Globus pallidus (tissue), 1 donor: Measurements from ENCODE around the gene NKPD1.
A peak's percentile ranks its signal among the peaks of the same experiment; 100 is the strongest.
"Not testable (repeated sequence)": the region's sequence is repeated elsewhere in the genome, so short reads cannot be mapped to it uniquely, and the experiment has no call there.

Experiments used
- DNase-seq: peaks from one replicate; pipeline ENCODE4 v3.0.0-alpha.2; 2015; ENCODE audit warnings: low spot score

The NKPD1 gene

DNA sequence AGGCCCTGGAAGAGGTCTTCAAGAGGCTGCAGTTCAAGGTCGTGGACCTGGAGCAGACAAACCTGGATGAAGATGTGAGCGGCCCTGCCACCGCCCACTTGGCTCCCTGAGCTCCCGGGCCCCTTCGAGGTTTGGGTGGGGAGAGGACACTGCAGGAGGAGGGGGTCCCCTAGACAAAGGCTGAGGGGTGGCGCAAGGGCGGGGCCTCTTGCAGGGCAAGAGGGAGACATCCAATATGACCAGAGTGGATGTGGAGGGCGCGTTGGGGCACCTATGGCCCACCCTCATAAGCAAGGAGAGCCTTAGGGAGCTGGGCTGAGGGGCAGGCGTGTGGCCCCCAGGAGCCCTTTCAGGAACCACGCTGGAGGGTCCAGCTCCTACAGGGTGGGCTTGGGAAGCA is 20.2 kb downstream of the NKPD1 start:
- no peak for DNase-seq

DNA sequence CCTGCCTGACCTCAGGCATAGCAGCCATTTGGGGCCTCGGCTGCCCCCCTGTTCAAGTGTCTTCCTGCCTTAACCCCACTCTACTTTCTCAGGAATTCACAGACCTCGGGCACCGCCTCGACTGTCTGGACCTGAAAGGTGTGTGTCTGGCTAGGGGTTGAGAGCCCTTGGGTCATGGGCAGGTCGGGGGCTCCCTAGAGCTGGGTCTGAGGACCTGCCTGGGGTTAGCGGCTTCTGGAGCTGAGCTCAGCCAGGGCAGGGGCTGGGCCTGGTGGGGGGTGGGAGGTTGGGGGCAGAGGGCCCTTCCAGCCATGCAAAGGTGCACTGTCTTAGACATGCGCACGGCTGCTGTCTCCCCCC is 20.7 kb downstream of the NKPD1 start:
- no peak for DNase-seq

DNA sequence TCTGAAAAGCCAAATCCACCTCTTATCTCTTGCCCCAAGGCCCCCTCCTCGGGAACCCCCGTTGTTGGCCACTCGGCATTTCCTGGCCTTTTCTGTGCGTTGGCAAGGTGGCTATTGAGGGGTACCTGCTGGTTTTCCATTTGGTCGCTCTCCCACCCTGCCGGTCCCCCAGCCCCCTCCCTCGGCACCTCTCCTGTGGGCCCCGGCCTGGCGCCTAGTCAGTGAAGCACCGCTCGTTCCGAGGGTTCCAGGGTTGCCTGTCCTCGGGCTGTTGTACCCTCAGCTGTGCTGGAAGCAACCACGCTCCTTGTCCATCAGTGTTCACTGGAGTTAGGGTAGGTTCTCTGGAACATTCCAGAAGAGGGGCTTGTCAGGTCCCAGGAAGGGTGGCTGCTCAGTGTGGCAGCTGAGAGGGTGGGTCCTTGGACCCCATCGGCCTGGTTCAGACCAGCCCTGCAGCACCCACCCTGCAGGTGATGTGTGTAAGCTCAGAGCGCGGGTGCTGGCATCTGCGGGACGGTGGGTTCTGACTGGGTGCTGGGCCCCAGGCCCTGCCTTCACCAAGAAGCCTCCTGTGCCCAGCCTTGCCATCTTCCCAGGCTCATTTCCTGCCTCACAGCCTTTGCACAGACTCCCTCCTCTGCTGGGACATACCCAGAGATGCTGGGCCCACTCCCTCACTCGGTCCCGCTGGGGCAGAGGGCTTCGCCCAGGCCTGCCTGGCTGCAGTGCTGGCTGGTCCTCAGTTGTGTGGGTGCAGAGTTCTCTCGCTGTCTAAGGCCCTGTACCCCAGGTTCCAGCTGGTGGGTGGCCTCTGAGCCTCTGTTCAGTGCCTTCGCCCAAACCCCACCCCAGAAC is 21.3 kb downstream of the NKPD1 start:
- DNase-seq: no peak

DNA sequence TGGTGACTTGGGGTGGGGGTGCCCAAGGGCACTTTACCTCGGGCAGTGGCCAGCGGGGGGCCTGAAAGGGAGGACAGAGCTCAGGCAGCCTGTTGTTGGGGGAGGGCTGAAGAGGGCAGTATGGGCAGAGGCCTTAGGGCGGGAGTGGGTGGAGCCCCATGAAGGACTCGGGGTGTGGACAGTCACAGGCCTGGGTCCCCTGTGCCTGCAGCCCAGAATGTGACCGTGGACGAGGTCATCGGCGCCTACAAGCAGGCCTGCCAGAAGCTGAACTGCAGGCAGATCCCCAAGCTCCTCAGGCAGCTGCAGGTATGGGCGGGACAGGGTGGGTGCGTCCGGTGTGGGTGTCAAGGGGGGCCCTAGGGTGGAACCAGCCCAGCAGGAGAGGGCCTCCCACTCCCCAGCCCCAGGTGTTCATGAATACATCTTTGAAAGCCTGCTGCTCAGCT is 22.5 kb downstream of the NKPD1 start:
- no peak for DNase-seq

DNA sequence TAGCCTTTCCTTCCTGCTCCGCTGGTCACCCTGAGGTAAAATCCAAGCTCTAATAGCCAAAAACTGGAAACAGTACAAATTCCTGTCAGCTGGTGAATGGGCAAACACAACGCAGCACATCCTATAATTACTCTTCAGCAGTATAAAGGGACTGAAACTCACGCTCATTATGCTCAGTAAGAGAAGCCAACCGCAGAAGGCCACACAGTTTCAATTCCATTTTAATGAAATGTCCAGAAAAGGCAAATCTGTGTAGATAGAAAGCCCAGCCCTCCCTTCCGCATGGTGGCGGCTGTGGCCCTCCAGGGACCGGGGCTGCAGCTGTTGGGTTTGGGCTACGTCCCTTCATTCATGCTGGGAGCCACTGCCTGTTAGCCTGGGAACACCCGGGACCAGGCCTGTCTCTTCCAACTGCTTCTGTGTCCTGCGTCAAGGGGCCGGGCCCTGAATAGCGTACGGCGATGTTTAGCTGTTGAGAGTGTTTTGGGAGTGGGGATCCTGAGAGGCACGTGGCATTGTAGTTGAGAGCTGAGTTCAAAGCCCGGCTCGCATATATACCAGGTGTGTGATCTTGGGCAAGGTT is 23.5 kb downstream of the NKPD1 start:
- DNase-seq: peak; percentile 47

DNA sequence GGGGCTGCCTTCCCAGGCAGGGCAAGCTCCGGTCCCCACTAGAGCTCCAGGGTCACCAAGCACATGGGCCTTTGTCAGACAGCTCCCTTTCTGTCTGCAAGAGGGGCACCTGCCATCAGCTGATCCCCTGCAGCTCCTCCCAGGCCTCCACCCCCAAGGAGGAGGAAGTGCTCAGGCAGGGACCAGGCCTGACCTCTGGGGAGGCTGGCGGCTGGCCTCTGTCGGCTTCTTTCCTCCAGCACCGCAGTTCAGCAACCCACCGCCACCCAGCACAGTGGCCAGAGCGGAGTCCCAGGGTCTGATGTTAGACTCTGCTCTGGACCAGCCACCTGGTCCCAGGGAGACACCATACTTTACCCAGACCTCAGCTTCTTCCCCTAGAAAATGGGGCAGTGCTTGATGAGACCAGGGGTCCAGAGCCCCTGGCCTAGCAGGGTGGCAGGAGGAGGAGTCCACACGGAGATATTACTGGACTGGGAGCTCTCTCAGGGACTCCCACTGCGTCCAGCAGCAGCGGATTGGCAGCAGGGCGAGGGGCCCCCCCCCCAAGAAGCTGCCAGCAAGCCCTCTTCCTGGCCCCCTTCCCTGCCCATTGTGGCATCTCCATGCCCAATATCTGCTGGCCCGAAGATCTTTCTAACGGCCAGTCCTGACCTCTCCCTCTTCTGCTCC is 24.1 kb downstream of the NKPD1 start:
- no peak for DNase-seq

DNA sequence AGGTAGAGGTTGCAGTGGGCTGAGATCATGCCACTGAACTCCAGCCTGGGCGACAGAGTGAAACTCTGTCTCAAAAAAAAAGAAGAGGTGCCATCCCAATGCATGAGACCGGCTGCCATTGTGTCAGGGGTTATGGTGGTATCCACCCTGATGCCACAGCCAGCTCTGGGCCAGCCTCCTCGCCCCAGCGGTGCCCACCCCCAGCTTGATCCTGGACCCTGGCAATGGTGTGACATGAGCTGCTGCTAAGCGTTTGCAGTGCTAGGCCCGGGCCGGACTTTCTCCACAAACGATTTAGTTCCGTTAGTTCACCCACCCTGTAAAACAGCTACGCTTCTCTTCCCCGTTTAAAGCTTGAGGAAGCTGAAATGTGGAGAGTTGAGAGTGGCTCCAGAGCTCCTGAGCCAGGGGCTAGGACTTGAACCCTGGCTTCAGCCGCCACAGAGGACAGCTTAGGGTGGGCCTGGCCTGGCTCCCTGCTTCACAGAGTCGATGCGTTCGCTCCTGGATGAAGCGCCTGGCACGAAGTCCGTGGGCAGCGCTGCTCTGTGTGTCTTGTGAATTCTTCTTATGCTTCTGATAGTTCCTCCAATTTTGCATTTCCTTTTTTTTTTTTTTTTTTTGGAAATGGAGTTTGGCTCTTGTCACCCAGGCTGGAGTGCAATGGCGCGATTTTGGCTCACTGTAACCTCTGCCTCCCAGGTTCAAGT is 25.5 kb downstream of the NKPD1 start:
- DNase-seq: no peak

DNA sequence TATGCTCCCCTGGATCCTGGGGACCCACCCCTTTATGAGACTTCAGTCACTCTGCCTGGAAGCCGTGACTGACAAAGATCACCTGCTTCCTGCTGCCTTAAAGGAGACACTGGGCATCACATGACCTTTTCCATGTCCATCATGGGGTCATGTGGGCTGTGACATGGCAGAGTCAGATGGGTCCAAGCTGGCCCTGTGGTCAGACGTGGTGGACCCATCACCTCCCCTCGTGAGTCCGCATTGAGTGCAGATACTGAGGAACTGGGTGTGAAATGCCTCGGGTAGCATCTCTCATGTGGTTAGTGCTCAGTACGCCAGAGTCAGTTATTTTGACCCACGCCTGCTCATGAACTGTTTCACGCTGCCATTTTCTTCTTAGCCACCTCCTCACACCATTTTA is 27.1 kb downstream of the NKPD1 start:
- DNase-seq: no peak

DNA sequence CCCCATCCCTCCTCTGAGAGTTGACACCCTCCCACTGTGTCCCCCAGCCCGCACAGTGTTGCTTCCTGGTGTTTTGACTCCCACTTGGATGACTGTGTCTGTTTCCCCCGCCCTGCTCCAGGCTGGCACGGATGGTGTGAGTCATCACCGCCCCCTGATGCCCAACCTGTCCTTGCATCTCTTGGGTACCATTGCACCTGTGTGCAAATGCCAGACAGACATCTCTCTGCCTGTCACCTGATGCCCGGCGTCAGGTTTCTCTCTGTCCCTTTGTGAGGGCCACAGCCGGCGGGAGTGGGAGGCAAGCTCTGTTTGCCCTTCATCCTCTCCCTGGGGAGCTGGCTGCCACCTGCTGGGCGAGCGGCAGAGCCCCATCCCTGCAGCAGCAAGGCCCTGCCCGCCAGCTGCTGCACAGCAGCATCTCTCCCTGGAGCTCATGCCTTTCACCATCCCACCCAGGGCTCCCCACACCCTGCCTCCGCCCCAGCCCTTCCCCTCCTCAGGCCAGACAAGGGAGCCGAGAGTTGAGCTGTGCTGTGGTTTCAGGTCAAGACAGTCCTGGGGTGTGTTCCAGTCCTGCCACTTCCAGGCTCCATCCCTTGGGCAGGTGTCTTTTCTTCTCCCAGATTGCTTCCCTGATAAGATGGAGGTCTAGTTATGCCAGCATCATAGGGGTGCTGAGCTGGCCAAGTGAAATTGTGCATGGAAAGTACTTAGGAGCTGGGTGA is 29.7 kb downstream of the NKPD1 start:
- peak; percentile 16 for DNase-seq

DNA sequence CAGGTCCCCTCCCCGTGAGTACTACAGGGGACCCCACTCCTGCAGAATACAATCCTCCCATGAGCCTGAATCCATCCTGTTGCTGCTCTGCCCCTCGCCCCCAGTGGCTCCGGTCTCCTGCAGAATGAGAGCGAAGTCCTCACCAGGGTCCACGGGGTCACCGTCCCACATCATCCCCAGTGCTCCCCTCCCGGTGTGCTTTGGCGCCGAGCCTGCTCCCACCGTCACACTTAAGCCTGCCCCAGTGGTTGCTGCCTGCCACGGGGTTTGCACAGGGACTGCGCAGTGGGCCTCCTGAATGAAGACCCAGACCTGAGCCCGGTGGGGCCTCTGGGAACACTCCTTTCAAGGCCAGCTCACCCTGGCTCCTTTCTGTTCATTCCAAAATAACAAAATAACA is 30.5 kb downstream of the NKPD1 start:
- no peak for DNase-seq

DNA sequence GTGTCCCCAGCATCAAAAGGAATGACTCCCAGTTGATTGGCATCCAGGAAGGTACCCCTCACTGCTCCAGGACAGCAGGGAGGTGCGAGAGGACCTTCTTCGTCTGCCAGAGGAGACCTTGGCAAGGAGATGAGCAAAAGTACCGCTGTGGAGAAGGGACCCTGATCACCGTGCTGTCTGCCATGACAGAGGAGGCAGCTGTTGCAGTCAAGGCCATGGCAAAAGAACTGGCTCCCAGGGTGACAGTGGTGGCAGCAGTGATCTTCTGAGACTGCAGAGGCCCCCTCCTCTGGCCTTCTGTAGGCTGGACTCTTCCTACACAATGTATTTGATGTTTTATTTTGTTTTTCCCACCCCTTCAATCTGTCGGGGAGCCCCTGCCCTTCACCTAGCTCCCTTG is 32.0 kb downstream of the NKPD1 start:
- no peak for DNase-seq

DNA sequence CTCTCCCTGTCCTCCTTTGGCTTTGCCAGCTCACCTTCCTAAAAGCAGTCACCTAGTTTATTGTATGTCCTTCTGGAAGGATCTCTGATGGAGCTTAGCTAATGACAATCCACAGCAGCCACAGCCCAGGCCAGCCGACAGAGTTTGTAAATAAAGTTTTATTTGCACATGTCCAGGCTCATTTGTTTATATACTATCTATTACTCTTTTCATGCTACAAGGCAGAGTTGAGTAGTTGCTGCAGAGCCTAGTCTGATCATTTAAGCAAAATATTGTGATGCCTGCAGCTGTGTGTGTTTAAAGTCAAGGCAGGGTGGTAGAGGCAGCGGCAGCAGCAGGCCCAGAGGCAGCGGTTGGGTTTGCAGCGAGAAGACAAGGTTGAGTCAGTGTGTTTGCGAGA is 32.6 kb downstream of the NKPD1 start:
- no peak for DNase-seq

DNA sequence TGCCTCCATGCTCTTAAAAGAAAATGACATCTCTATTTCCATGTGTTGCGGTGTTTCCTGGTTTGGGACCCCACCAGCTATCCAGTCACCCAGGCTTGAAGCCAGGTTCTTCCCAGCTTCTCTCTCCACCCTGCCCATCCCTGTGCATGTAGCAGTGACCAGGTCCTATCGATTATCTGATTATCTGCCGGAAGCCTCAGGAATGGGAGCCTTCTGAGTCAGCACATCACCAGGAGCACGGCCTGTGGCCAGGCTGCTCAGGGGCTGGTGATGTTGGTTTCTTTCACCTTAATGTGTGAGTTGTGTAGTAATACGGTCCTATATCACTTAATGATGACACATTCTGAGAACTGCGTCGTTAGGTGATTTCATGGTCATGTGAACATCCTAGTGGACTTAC is 34.1 kb downstream of the NKPD1 start:
- no peak for DNase-seq

DNA sequence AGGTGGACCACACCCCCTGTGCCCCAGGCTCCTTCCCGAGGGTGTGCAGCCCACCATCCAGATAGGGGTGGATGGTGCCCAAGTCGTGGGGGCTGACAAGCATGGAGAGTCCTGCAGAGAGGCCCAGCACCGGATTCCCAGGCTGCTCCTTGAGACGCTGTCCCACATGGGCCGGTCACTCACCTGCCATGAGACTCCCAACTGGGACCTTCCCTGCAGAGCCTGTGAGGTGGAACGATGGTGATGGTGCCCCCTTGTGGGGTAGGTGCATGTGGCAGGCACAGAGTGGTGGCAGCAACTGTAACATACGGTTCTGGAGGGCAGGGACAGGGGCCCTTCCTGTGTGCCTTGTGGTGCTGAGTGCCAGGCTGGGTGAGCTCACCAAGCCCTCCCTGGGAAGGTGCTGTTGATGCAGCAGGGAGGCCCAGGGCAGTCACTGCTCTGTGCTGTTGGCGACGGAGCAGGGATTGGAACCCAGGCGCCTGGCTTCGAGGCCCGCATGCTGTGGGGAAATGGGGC is 34.7 kb downstream of the NKPD1 start:
- DNase-seq: no peak

DNA sequence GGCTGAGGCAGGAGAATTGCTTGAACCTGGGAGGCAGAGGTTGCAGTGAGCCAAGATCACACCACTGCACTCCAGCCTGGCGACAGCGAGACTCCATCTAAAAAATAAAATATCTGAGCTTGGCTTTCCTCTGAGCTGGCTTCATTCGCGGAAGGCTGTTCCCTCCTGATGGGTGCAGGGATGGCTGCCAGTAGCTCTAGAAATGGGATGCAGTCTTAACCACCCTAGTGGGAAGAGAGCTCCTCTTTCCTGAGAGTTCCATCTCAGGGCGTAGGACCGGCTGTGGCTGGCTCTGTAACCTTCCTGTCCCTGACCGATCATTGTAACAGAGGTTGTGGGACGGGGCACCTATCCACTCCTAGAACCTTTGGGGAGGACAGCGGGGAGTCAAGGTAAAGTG is 35.4 kb downstream of the NKPD1 start:
- no peak for DNase-seq

DNA sequence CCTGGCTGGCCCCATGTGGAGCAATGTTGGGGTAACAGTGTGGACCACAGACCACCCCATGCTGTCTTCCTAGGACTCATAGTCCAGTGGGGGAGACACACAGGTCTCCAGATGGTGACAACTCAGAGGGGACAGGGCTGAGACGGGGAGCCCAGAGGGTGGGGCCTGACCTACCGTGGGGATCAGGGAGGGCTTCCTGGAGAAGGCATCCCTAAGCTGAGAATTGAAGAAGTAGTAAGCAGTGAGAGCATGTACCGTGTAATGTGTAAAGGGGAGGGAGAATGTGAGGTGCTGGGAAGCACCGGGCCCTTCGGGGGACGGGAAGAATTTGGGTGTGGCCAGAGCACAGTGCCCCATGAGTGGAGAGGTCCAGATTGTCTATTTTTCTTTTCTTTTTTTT is 36.8 kb downstream of the NKPD1 start:
- DNase-seq: no peak

DNA sequence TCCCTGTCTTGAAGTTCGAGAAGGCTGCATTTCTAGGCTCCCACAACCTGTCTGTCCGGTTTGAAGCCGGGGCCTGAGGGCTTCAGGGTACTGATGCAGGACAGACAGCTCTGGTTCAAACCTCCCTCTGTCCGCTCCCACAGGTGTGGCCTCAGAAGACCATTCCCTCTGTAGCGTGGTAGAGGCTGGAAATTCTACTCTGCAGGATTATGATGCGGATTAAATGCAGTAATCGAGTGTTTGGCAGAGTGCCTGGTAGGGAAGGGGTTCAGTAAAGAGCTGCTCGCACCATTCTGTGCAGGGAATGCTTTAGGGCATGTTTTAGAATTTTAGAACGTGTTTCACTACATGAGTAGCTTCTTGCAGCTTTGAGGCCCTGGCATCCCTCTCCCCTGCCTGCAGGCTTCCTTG is 37.3 kb downstream of the NKPD1 start:
- DNase-seq: no peak

DNA sequence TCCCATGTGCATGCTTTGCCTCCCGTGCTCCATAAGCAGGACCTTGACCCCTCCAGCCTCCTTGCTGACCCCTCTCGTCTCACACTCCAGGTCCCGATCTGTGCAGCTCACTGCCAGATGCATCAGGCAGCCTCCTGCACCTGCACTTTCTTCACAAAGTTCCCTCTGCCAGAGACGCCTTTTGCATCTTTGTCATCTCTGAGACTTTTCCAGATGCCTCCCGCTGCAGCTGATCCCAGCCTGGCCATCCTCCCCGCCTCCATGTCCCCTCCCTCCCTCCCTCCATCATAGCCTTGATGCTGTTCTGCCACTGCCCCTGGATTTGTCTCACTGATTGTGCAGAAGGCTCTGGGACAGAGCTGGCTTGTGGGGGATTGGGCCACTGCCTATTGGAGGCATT is 38.0 kb downstream of the NKPD1 start:
- DNase-seq: no peak

DNA sequence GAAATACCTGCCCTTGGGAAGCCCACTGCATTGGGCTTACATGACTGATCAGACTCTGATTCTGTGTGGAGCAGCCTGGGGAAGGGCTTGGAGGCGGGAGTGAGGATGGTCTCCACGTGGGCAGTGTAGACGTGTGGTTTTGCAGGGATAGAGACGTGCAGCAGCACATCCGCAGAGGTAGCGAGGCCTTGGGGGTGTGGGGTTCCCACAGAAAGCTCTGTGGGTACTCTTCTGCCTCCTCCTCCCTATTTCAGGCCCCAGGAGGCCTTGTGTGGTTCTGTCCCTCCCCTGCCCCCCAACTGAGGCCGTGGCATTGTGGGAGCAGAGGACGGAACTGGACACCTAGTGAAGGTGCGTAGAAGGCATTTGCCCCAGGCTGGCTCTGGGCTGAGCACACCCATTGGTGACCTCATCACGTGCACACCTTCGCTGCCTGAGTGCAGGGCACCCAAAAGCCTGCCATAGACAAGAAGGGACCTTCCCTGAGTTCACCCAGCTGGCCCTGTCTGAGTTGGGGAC is 38.9 kb downstream of the NKPD1 start:
- no peak for DNase-seq

DNA sequence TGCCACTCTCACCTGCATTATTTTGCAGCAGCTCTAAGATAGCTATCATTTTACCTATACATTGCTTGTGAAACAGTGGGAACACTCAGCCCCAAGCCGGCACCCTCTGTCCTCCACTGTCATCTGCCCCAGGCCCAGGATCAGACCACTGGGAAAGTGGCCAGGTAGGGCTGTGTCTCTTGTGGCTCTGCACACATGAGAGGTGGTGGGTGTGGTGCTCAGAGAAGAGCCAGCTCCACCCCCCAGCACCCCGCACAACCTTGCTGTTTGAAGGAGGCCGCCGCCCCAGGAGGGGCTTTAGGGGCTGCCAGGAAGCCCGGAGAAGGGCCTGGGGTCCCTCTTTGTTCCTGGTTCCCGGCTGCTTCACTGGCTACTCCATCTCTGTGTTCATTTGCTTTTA is 41.2 kb downstream of the NKPD1 start:
- DNase-seq: no peak

DNA sequence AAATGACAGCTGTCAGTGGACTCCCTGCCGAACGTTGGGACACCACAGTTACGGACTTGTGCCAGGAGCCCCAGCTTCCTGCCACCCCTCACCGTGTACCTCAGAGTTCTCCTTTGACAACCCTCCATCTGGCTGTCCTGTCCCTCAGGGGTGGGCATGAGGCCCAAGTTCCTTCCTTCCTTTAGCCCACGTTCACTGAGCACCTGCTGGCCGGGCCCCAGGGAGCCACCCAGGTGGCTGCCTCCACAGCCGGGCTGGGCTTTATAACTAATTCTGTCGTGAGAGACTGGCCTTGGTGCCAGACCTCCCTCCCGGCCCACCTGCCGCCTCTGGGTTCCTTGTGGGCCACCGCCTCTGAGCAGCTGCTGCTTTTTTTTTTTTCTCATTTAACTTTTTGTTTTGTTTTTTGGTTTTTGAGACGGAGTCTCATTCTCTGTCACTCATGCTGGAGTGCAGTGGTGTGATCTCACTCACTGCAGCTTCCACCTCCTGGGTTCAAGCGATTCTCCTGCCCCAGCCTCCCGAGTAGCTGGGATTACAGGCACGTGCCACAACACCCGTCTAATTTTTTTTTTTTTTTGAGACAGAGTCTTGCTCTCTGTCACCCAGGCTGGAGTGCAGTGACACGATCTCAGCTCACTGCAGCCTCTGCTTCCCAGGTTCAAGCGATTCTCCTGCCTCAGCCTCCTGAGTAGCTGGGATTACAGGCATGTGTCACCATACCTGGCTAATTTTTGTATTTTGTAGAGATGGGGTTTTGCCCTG is 42.0 kb downstream of the NKPD1 start:
- DNase-seq: not testable (repeated sequence)
